Sigmoid colon (tissue), 7 donors: ENCODE results near the gene IQSEC3. TPM values are rescaled to one million over a fixed set of nuclear protein-coding genes. Genes with fewer than 3 reads are reported as not detected.

Experiments
- DNase-seq: peaks from one replicate; pipeline ENCODE4 v3.0.0-alpha.2; 2019
- H3K27ac ChIP-seq, 4 donors: fragments of 200-600 bp; sonication (generic); one replicate each; pipeline ENCODE4 v1.5.1; 2016 to 2019; ENCODE audit warnings: mild to moderate bottlenecking in 1 of 4
- H3K27me3 ChIP-seq, 3 donors: fragments of 200-600 bp; sonication (generic); one replicate each; pipeline ENCODE4 v1.5.1; 2019; ENCODE audit warnings: mild to moderate bottlenecking in 1 of 3
- H3K36me3 ChIP-seq, 4 donors: fragments of 200-600 bp; sonication (generic); one replicate each; pipeline ENCODE4 v1.5.1; 2016 to 2019
- H3K4me1 ChIP-seq, 4 donors: fragments of 200-600 bp; sonication (generic); one replicate each; pipeline ENCODE4 v1.5.1; 2017 to 2019
- H3K4me3 ChIP-seq, 4 donors: fragments of 200-600 bp; sonication (generic); one replicate each; pipeline ENCODE4 v1.5.1; 2017 to 2019; ENCODE audit warnings: mild to moderate bottlenecking in 2 of 4, moderate library complexity in 1 of 4
- H3K9me3 ChIP-seq, 4 donors: fragments of 200-600 bp in 3 of 4; sonication (generic) in 3 of 4; one replicate each; pipeline versions ENCODE4 v1.5.1 to v1.6.1; 2013 to 2019
- EP300 ChIP-seq, 4 donors: sonication (generic); formaldehyde crosslinking; IDR thresholded peaks; one replicate each; pipeline ENCODE4 v1.6.1; 2017; ENCODE audit warnings: antibody characterized with exemption in 4 of 4
- POLR2A ChIP-seq, 2 donors: fragments of 450-650 bp; IDR thresholded peaks; one replicate each; pipeline ENCODE4 v1.6.1; 2016; ENCODE audit warnings: antibody characterized with exemption in 2 of 2, mild to moderate bottlenecking in 2 of 2, moderate library complexity in 2 of 2
- POLR2AphosphoS5 ChIP-seq, 4 donors: sonication (generic); formaldehyde crosslinking; IDR thresholded peaks; one replicate each; pipeline ENCODE4 v1.6.1; 2017; ENCODE audit warnings: antibody characterized with exemption in 4 of 4
- whole genome bisulfite sequencing, 2 donors: extraction: QIAGEN DNeasy Blood & Tissue Kit; methylation state at CpG; one replicate each; pipeline ENCODE4 v1.1.7; 2013; 5-methylcytosine and 5-hydroxymethylcytosine counted together
- intact Hi-C: fragments of 100-400 bp; cut with DNase I; formaldehyde crosslinking; loops from one replicate; pipeline ENCODE4 v1.15.1; 2023
- polyA plus RNA-seq, 3 donors: library from polyadenylated mRNA; stranded (reverse); fragments of 200-250 nt; gene quantifications; one replicate each; pipeline ENCODE4 v1.2.3, GENCODE V29; 2013
- total RNA-seq, 4 donors: library from RNA; depleted of rRNA; stranded (reverse); fragments of >200 nt; gene quantifications; one replicate each; pipeline ENCODE4 v1.1.0, GENCODE V29; 2016
- TF ChIP-seq, protein P1 (sequence below), 4 experiments: fragments of 450-650 bp in 3 of 4; fragments of 200-600 bp in 1 of 4; IDR thresholded peaks; one replicate each; pipeline ENCODE4 v1.5.1; 2016 to 2019; ENCODE audit warnings: antibody characterized with exemption in 4 of 4, mild to moderate bottlenecking in 3 of 4, moderate library complexity in 2 of 4
- donor health status: healthy with polysubstance abuse.
- donor health status: Bipolar disorder and iron deficiency.
- donor health status: healthy.

The IQSEC3 gene
- total and polyA plus RNA-seq, 7 donors: under 0.01 to 2.2 (median 0.54) TPM; not detected in 1

DNA sequence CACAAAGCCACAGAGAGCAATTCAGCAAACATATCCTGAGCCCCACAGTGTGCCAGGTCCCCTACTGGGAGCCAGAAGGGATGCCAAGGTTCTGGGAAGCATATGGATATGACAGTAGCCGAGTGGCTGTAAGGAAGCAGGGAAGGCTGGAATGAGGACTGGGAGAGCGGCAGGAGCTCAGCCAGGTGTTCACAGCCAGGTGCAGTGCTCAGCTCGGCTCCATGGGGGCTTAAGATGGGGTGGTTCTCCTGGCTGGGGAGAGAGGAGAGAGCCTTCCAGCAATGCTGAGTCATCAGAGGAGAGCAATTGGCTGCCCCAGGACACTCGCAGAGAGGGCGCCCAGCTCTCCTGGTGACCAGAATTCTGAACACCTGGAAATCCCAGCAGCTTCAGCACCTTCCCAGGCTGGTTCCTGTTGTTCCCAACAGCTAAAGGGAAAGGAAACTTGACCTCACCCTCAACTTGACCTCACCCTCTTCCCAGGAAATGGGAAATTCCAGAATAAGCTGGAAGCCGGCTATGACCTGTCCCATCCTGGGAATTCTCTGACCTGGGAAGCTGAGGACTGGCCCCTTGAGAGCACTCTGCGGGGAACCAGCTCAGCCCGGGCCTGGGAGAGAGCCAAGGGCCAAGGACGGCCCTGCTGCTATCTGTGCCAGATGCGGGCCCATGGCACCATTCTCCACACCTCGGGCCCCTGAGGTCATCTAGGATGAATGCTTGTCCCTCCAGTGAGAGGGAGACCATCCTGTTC is 112.7 kb downstream of the IQSEC3 start:
- no peak for TF ChIP-seq POLR2A (IDR thresholded peaks at IDR 0.05)
- no peak for TF ChIP-seq EP300 (IDR thresholded peaks at IDR 0.05)
- no peak for TF ChIP-seq POLR2AphosphoS5 (IDR thresholded peaks at IDR 0.05)
- TF ChIP-seq, protein P1, sequence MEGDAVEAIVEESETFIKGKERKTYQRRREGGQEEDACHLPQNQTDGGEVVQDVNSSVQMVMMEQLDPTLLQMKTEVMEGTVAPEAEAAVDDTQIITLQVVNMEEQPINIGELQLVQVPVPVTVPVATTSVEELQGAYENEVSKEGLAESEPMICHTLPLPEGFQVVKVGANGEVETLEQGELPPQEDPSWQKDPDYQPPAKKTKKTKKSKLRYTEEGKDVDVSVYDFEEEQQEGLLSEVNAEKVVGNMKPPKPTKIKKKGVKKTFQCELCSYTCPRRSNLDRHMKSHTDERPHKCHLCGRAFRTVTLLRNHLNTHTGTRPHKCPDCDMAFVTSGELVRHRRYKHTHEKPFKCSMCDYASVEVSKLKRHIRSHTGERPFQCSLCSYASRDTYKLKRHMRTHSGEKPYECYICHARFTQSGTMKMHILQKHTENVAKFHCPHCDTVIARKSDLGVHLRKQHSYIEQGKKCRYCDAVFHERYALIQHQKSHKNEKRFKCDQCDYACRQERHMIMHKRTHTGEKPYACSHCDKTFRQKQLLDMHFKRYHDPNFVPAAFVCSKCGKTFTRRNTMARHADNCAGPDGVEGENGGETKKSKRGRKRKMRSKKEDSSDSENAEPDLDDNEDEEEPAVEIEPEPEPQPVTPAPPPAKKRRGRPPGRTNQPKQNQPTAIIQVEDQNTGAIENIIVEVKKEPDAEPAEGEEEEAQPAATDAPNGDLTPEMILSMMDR (IDR thresholded peaks at IDR 0.05): no peak
- Histone ChIP-seq H3K4me1 (peaks cover 0 to 12% (median 4%) of the 10 kb centered on the region in 4 donors), H3K36me3 (no peaks in the 10 kb centered on the region), H3K4me3 (no peak overlapping the region), H3K27ac (peak overlapping the region in 1 of 4 donors; percentile 8), H3K27me3 (peaks cover 0 to 8% (median 0%) of the 10 kb centered on the region in 3 donors), H3K9me3 (no peaks in the 10 kb centered on the region)
- DNase-seq: no peak
- 83 to 85% methylated on average over 11 of the region's 11 CpGs for WGBS, 2 donors
- intact Hi-C loops: no loop called here

DNA sequence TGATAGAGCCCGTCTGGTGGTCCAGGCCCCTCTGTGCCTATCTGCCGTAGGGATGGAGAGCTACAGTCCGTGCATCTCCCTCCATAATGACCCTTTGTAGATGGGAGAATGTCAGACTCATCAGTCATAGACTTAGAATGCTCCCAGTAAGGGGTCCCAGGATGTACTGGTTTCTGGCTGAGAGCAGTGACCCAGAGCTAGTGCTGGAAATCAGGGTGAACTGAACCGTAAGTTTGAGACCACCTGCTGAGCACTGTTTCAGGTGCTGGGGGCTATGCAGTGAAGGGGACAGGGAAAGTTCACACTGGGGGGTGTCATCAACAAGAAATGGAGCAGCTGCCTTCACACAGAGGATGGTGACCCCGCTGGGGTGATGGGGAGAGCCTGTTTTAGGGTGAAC is 113.3 kb downstream of the IQSEC3 start:
- TF ChIP-seq POLR2AphosphoS5 (IDR thresholded peaks at IDR 0.05) (no peak), EP300 (IDR thresholded peaks at IDR 0.05) (no peak), POLR2A (IDR thresholded peaks at IDR 0.05) (no peak)
- TF ChIP-seq, protein P1 (IDR thresholded peaks at IDR 0.05): no peak
- Histone ChIP-seq H3K4me3 (no peak overlapping the region), H3K4me1 (peaks cover 0 to 12% (median 4%) of the 10 kb centered on the region in 4 donors)

DNA sequence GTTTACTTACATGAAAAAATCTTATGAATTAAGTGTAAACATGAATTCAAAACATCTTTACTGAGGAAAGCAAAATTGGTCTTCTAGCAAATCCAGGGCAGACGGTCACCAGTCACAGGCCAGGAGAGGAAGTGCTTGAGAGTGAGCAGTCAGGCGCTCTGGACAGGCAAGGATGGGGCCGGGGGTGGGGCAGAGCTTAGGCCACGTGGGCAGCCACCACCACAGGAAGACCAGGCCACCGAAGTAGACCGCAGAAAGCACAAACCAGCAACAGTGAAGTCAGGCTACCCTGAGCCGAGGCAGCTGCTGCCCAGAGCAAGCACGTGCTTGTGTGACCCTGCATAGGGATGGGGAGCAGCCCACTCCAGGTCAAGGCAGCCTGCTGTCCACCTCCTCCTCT is 113.9 kb downstream of the IQSEC3 start:
- Histone ChIP-seq H3K27ac (peak overlapping the region in 1 of 4 donors; percentile 8), H3K4me1 (peaks cover 0 to 12% (median 4%) of the 10 kb centered on the region in 4 donors), H3K9me3 (no peaks in the 10 kb centered on the region), H3K36me3 (no peaks in the 10 kb centered on the region), H3K4me3 (no peak overlapping the region), H3K27me3 (peaks cover 0 to 8% (median 0%) of the 10 kb centered on the region in 3 donors)
- intact Hi-C loops: no loop called here
- no peak for DNase-seq
- 33 to 63% methylated on average over 8 of the region's 8 CpGs for WGBS, 2 donors
- TF ChIP-seq EP300 (IDR thresholded peaks at IDR 0.05) (no peak), POLR2A (IDR thresholded peaks at IDR 0.05) (no peak), POLR2AphosphoS5 (IDR thresholded peaks at IDR 0.05) (no peak)
- TF ChIP-seq, protein P1 (IDR thresholded peaks at IDR 0.05): no peak

More for the DNA sequence above, 113.3 kb downstream of the IQSEC3 start:
- intact Hi-C loops: no loop called here
- H3K9me3 ChIP-seq: no peaks in the 10 kb centered on the region
- 86% methylated on average over 5 of the region's 5 CpGs for WGBS, 2 donors
- DNase-seq: no peak
- peaks cover 0 to 8% (median 0%) of the 10 kb centered on the region in 3 donors for H3K27me3 ChIP-seq
- H3K27ac ChIP-seq: peak overlapping the region in 1 of 4 donors; percentile 8
- H3K36me3 ChIP-seq: no peaks in the 10 kb centered on the region

DNA sequence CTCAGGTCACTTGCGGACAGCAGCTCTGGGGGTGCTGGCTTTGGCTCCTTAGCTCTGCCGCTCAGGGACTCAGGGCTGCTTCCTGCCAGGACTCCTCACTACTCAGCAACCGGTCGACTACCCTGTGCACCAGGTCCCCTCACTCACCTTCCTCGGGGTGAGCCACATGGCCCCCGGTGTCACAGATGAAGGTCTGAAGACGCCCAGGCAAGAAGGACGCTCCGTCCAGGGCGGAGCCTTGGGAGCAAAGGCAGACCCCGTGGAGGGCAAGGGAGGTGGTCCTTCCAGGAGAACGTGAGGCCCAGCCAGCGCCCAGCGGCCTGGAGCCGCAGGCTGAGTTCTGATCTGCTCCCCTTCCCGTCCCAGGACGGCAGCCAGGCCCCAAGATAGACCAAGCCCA is 115.4 kb downstream of the IQSEC3 start:
- Histone ChIP-seq H3K36me3 (no peaks in the 10 kb centered on the region), H3K27ac (no peak overlapping the region), H3K4me1 (peaks cover 0 to 4% (median under 1%) of the 10 kb centered on the region in 4 donors), H3K9me3 (no peaks in the 10 kb centered on the region), H3K4me3 (no peak overlapping the region), H3K27me3 (peaks cover 0 to 8% (median 0%) of the 10 kb centered on the region in 3 donors)
- TF ChIP-seq EP300 (IDR thresholded peaks at IDR 0.05): no peak
- TF ChIP-seq POLR2A (IDR thresholded peaks at IDR 0.05): no peak
- no peak for TF ChIP-seq POLR2AphosphoS5 (IDR thresholded peaks at IDR 0.05)
- TF ChIP-seq, protein P1 (IDR thresholded peaks at IDR 0.05): no peak
- intact Hi-C loops: no loop called here
- WGBS, 2 donors: 87 to 89% methylated on average over 17 of the region's 17 CpGs
- no peak for DNase-seq
